Progenitor cell of endocrine pancreas (in vitro differentiated cells): ENCODE data around the gene KBTBD13. TPM values are rescaled to one million over a fixed set of nuclear protein-coding genes. Genes with fewer than 3 reads are reported as not detected.

Experiments used
- DNase-seq: peaks from one replicate; pipeline ENCODE4 v3.0.0; 2021; ENCODE audit warnings: low spot score; ENCODE audit not compliant: unreplicated experiment
- H3K27ac Mint-ChIP-seq: 2 replicates; pipeline ENCODE4 v1.8.0; 2021; ENCODE audit warnings: mild to moderate bottlenecking, moderate library complexity, mixed read lengths
- H3K27me3 Mint-ChIP-seq: 2 replicates; pipeline ENCODE4 v1.8.0; 2021; ENCODE audit warnings: mixed read lengths
- H3K36me3 Mint-ChIP-seq: 2 replicates; pipeline ENCODE4 v1.8.0; 2022; ENCODE audit warnings: mixed read lengths; ENCODE audit not compliant: insufficient read depth
- H3K4me1 Mint-ChIP-seq: 2 replicates; pipeline ENCODE4 v1.8.0; 2021; ENCODE audit warnings: low read depth, mixed read lengths
- H3K4me3 Mint-ChIP-seq: 2 replicates; pipeline ENCODE4 v1.8.0; 2021; ENCODE audit warnings: low read depth, mild to moderate bottlenecking, moderate library complexity, mixed read lengths
- H3K9me3 Mint-ChIP-seq: 2 replicates; pipeline ENCODE4 v1.8.0; 2021; ENCODE audit warnings: low read depth, mixed read lengths
- CTCF ChIP-seq: fragments of 200-600 bp; sonication (generic); IDR thresholded peaks from one replicate; pipeline ENCODE4 v1.5.0; 2021; ENCODE audit warnings: antibody characterized with exemption, mild to moderate bottlenecking; ENCODE audit not compliant: unreplicated experiment
- total RNA-seq: library from RNA; stranded (reverse); gene quantifications from 2 replicates; pipeline ENCODE4 v1.2.1, GENCODE V29; 2021

Gene KBTBD13
- total RNA-seq, 1 donor from 2014 or later: not detected

- TF ChIP-seq CTCF: no peak
- H3K27me3 Mint-ChIP-seq: peaks cover 47% of the 10 kb centered on the region
- H3K27ac Mint-ChIP-seq: peak overlapping the region; percentile 89
- DNase-seq: no peak
- no peaks in the 10 kb centered on the region for H3K9me3 Mint-ChIP-seq
- peaks cover 4% of the 10 kb centered on the region for H3K4me1 Mint-ChIP-seq
- H3K4me3 Mint-ChIP-seq: peak overlapping the region; percentile 61
- H3K36me3 Mint-ChIP-seq: no peaks in the 10 kb centered on the region
These were observed 9.3 kb upstream of the KBTBD13 start for GRCh38 chr15:65067317-65067644.

- Mint-ChIP-seq H3K36me3 (no peaks in the 10 kb centered on the region), H3K27ac (peak within 1 kb of the TSS; percentile 89), H3K9me3 (no peaks in the 10 kb centered on the region), H3K27me3 (peaks cover 47% of the 10 kb centered on the region), H3K4me1 (peaks cover 4% of the 10 kb centered on the region), H3K4me3 (peak within 1 kb of the TSS; percentile 61)
- TF ChIP-seq CTCF: no peak
- no peak for DNase-seq
These were observed 8.7 kb upstream of the KBTBD13 start, which contains the start of gene RASL12 for GRCh38 chr15:65067645-65068402. Gene RASL12 (minus strand): TSS chr15:65067991. CDS start chr15:65067835, 156 bp downstream.

- no peak overlapping the region for H3K27ac Mint-ChIP-seq
- H3K9me3 Mint-ChIP-seq: no peaks in the 10 kb centered on the region
- peaks cover 4% of the 10 kb centered on the region for H3K4me1 Mint-ChIP-seq
- DNase-seq: no peak
- no peaks in the 10 kb centered on the region for H3K36me3 Mint-ChIP-seq
- peaks cover 45% of the 10 kb centered on the region for H3K27me3 Mint-ChIP-seq
- no peak for TF ChIP-seq CTCF
- H3K4me3 Mint-ChIP-seq: peak overlapping the region; percentile 50
These were observed 8.2 kb upstream of the KBTBD13 start for GRCh38 chr15:65068403-65068788.

DNA sequence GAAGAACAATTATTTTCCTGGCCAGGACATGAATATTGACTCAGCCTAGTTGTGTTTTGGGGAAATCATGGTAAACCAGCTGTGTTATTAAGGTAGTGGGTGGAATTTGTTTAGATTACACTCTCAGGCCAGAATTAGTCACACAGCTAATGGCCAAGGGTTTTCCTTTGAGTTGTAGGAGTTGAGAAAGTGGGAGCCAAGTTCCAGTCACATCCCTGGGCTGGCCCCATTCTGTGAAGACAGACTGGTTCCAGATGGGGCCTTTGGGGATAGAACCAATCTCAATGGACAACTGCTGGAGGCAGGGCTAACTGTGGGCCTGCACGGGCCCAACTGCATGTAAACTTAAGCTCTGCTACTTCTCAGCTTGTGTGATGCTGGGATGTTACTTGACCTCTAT, 7.4 kb upstream of the KBTBD13 start:
- Mint-ChIP-seq H3K36me3 (no peaks in the 10 kb centered on the region), H3K9me3 (no peaks in the 10 kb centered on the region), H3K27me3 (peaks cover 42% of the 10 kb centered on the region), H3K27ac (no peak overlapping the region), H3K4me1 (peaks cover 4% of the 10 kb centered on the region), H3K4me3 (no peak overlapping the region)
- no peak for DNase-seq
- no peak for TF ChIP-seq CTCF

DNA sequence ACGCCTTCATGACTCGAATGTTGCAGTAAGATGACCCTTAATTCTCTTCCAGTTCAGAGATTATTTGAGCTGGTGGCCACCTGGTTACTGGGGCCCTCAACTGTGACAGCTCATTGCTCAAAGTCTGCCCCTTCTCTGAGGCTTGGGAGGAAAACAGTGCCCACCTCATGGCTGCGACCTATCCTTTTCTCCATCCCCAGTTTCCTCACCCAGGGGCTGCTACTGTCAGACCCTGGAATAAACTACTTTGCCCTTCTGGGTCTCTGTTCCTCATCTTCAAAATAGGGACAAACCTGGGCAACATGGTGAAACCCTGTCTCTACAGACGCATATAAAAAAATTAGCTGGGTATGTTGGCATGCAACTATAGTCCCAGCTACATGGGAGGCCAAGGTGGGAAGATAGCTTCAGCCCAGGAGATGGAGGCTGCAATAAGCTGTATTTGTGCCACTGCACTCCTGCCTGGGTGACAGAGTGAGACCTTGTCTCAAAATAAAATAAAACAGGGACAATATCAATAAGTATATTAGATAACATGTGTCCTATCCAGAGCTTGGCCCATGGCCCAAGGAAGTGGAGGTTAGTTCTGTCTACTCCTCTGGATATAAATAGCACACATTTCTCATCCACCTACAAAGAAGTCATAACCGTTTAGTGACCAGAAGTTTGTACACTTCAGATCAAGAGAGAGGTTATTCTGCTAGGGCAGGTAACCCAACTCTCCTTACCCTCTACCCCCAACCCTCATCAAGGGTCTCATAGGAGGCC, 6.6 kb upstream of the KBTBD13 start:
- no peak overlapping the region for H3K4me3 Mint-ChIP-seq
- TF ChIP-seq CTCF: no peak
- no peaks in the 10 kb centered on the region for H3K36me3 Mint-ChIP-seq
- H3K9me3 Mint-ChIP-seq: no peaks in the 10 kb centered on the region
- peaks cover 4% of the 10 kb centered on the region for H3K4me1 Mint-ChIP-seq
- peaks cover 42% of the 10 kb centered on the region for H3K27me3 Mint-ChIP-seq
- no peak for DNase-seq
- H3K27ac Mint-ChIP-seq: no peak overlapping the region
